Brain microvascular endothelial cell (primary cell): ENCODE data around the gene GPR42.

ENCODE experiments used
- DNase-seq: peaks from one replicate; pipeline ENCODE4 v3.0.0-alpha.2; 2020
- H3K27ac ChIP-seq: fragments of 250-450 bp; sonication (Bioruptor Pico); 2 replicates; pipeline ENCODE4 v1.5.1; 2020; ENCODE audit warnings: mild to moderate bottlenecking, moderate library complexity
- H3K27me3 ChIP-seq: fragments of 250-450 bp; sonication (Bioruptor Pico); replicated peaks from 2 replicates; pipeline ENCODE4 v1.5.1; 2020; ENCODE audit warnings: mild to moderate bottlenecking
- H3K36me3 ChIP-seq: fragments of 250-450 bp; sonication (Bioruptor Pico); replicated peaks from 2 replicates; pipeline ENCODE4 v1.5.1; 2020; ENCODE audit warnings: mild to moderate bottlenecking
- H3K4me3 ChIP-seq: 2 replicates; pipeline ENCODE4 v1.5.1; 2011; ENCODE audit warnings: low read depth, mild to moderate bottlenecking, control low read depth, low read length, moderate library complexity
- in situ Hi-C: cut with HindIII; loops from 2 replicates; pipeline ENCODE4 v1.10.0; 2017; ENCODE audit warnings: low sequenced_read_pairs, low pct_ligation_motif_present
- TF ChIP-seq, protein P1 (sequence below): IDR thresholded peaks from 2 replicates; pipeline ENCODE4 v1.5.1; 2011; ENCODE audit warnings: low read depth, mild to moderate bottlenecking, moderate library complexity, low read length, control low read depth, inconsistent platforms; ENCODE audit errors: missing control alignments

GPR42 gene

DNA sequence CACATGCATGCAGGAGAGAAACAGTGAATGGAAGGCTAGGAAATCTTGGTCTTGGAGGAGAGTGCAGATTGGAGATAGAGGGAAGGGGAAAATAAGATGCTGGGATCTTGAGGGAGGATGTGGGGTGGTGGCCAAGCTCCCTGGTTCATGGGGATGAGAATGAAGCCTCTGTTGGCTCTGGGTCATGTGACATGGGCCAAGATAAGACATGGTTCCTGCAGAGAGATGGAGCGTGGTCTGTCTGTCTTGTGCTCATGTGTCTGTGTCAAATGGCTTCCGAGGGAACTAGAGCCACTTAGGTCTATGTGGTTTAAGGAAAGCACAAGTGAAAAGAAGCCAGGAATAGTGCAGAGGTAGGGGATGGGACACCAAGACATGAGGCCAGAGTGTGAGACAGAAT lies 46.4 kb downstream of the GPR42 start:
- no peak for DNase-seq
- Histone ChIP-seq H3K36me3 (no peaks in the 10 kb centered on the region), H3K27me3 (no peaks in the 10 kb centered on the region), H3K4me3 (no peak overlapping the region), H3K27ac (no peak overlapping the region)
- TF ChIP-seq, protein P1, sequence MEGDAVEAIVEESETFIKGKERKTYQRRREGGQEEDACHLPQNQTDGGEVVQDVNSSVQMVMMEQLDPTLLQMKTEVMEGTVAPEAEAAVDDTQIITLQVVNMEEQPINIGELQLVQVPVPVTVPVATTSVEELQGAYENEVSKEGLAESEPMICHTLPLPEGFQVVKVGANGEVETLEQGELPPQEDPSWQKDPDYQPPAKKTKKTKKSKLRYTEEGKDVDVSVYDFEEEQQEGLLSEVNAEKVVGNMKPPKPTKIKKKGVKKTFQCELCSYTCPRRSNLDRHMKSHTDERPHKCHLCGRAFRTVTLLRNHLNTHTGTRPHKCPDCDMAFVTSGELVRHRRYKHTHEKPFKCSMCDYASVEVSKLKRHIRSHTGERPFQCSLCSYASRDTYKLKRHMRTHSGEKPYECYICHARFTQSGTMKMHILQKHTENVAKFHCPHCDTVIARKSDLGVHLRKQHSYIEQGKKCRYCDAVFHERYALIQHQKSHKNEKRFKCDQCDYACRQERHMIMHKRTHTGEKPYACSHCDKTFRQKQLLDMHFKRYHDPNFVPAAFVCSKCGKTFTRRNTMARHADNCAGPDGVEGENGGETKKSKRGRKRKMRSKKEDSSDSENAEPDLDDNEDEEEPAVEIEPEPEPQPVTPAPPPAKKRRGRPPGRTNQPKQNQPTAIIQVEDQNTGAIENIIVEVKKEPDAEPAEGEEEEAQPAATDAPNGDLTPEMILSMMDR: no peak
- in situ Hi-C loops: no loop called here

DNA sequence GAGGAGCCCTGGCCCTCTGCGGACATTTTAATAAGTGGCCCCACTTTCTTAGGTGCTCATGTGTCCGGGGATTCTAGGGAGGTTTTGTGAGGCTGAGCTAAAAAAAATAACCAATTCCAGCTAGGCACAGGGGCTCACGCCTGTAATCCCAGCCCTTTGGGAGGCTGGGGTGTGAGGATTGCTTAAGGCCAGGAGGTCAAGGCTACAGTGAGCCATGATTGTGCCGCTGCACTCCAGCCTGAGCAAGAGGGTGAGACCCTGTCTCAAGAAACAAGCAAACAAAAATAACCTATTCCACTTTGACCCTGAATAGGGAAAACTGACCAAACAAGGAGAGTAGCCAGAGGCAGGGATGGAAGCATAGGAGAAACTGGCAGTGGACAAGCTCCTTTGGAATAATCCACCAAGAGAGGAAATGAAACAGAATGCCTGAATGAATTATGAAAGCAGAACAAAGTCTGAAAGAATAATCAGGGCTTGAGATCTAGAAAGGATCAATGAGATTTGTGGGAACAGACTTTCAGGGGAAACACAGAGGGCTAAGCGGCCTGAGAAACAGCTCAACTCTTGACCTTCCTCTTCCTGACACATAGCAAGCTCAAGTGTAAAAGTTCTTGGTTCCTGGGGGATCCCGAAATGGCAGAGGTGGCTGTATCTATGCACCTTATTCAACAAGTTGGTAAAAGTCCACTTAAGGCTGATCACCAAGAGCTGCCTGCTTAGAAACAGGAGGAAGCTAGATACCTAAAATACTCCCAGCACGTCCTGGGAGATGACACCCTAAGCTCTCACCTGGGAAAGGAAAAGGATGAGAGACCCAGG lies 47.1 kb downstream of the GPR42 start:
- H3K36me3 ChIP-seq: no peaks in the 10 kb centered on the region
- no peak for DNase-seq
- no peak overlapping the region for H3K4me3 ChIP-seq
- H3K27ac ChIP-seq: no peak overlapping the region
- TF ChIP-seq, protein P1: no peak
- in situ Hi-C loops: no loop called here
- H3K27me3 ChIP-seq: no peaks in the 10 kb centered on the region

DNA sequence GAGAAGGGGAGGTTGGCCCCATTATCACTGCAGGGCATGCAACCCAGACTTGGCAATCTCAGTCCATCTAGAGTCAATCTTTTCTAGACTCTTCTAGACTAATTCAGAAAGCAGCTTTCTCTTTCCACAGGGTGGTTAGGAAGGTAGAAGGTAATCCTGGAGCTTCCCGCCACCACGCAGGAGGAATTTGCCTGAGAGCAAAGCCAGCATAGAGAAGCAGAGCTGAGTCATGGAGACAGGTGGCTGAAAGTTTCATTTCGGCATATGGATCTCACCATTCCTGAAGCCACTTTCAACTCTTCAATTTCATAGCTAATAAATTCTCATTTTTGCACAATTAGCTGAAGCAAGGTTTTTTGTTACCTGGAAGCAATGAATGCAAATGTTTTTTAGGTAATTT lies 48.2 kb downstream of the GPR42 start:
- no peak for DNase-seq
- in situ Hi-C loops: no loop called here
- TF ChIP-seq, protein P1: no peak
- Histone ChIP-seq H3K4me3 (no peak overlapping the region), H3K27me3 (no peaks in the 10 kb centered on the region), H3K27ac (no peak overlapping the region), H3K36me3 (no peaks in the 10 kb centered on the region)

DNA sequence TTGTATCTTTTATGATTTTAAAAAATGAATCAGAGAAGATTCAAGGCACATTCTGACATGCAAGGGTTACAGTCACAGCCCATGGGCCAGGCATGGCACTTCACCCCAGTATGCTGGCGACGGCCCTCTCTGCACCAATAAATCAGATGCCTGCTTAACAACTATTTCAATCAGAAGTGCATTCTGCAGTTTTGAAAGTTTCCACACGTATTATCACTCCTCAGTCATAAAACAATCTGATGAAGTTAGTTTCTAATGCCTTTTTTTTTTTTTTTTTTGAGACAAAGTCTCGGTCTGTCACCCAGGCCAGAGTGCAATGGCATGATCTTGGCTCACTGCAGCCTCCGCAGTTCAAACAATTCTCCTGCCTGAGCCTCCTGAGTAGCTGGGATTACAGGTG lies 48.9 kb downstream of the GPR42 start:
- no peak overlapping the region for H3K4me3 ChIP-seq
- H3K27me3 ChIP-seq: no peaks in the 10 kb centered on the region
- TF ChIP-seq, protein P1: no peak
- H3K27ac ChIP-seq: no peak overlapping the region
- DNase-seq: no peak
- in situ Hi-C loops: no loop called here
- H3K36me3 ChIP-seq: no peaks in the 10 kb centered on the region

DNA sequence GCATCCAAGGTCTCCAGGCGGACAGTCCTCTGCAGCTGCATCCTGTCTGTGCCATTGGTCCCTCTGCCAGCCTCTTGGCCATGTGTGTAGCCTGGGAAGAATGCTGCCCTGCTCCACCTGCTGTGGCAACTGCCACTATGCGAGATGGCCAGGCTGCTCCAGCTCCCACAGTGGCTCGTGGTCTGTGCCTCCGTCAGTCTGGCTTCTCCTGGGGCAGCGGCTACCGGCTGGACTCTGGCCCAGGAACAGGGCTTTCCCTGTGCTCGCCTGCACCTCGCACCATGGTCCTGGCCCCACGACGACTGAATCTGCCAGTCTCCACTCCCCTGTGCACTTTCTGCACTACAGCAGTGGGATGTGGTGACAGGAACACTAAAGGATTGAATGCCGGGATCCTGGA lies 50.5 kb downstream of the GPR42 start:
- Histone ChIP-seq H3K27me3 (no peaks in the 10 kb centered on the region), H3K4me3 (no peak overlapping the region), H3K27ac (no peak overlapping the region), H3K36me3 (no peaks in the 10 kb centered on the region)
- in situ Hi-C loops: no loop called here
- no peak for DNase-seq
- TF ChIP-seq, protein P1: no peak
